ENCODE results near the gene NAB2. TPM values are rescaled to one million over a fixed set of nuclear protein-coding genes. Genes with fewer than 3 reads are reported as not detected.

NAB2 gene
- total and polyA plus RNA-seq, 2 donors, result 32.7 to 33.7 TPM

GRCh38 chr12:57133916-57134315, 45.0 kb downstream of the NAB2 start:
- H3K36me3 ChIP-seq (ENCODE audit: control insufficient read depth in 2 of 2, insufficient read depth in 2 of 2, low read length in 1 of 2), result no peaks in the 10 kb centered on the region
- 92% methylated on average over 6 of the region's 6 CpGs for WGBS
- no peak for DNase-seq (ENCODE audit: low read depth in 6 of 9, low spot score in 9 of 9)
- no peaks in the 10 kb centered on the region for H3K9me3 ChIP-seq (ENCODE audit: control insufficient read depth in 2 of 2, insufficient read depth in 1 of 2, low read length in 1 of 2)
- no peak overlapping the region for H3K27ac ChIP-seq (ENCODE audit: low read depth in 1 of 2, low read length in 1 of 2)
- no peak overlapping the region for H3K4me3 ChIP-seq (ENCODE audit: low read length in 2 of 2)
- H3K4me1 ChIP-seq (ENCODE audit: control insufficient read depth in 2 of 2, insufficient read depth in 2 of 2, low read length in 2 of 2), result peaks cover under 1 to 5% of the 10 kb centered on the region in 2 donors
- peaks cover 20 to 51% of the 10 kb centered on the region in 2 donors for H3K27me3 ChIP-seq (ENCODE audit: control insufficient read depth in 2 of 2, insufficient read depth in 1 of 2, low read length in 1 of 2)

GRCh38 chr12:57134949-57135348, 46.0 kb downstream of the NAB2 start:
- Histone ChIP-seq H3K27ac (ENCODE audit: low read depth in 1 of 2, low read length in 1 of 2) (no peak overlapping the region), H3K9me3 (ENCODE audit: control insufficient read depth in 2 of 2, insufficient read depth in 1 of 2, low read length in 1 of 2) (no peaks in the 10 kb centered on the region), H3K4me3 (ENCODE audit: low read length in 2 of 2) (no peak overlapping the region), H3K36me3 (ENCODE audit: control insufficient read depth in 2 of 2, insufficient read depth in 2 of 2, low read length in 1 of 2) (no peaks in the 10 kb centered on the region), H3K27me3 (ENCODE audit: control insufficient read depth in 2 of 2, insufficient read depth in 1 of 2, low read length in 1 of 2) (peaks cover 10 to 41% of the 10 kb centered on the region in 2 donors), H3K4me1 (ENCODE audit: control insufficient read depth in 2 of 2, insufficient read depth in 2 of 2, low read length in 2 of 2) (no peaks in the 10 kb centered on the region)
- DNase-seq (ENCODE audit: low read depth in 6 of 9, low spot score in 9 of 9), result no peak
- 96% methylated on average over 9 of the region's 9 CpGs for WGBS

GRCh38 chr12:57135527-57136326, 46.8 kb downstream of the NAB2 start:
- no peaks in the 10 kb centered on the region for H3K4me1 ChIP-seq (ENCODE audit: control insufficient read depth in 2 of 2, insufficient read depth in 2 of 2, low read length in 2 of 2)
- no peaks in the 10 kb centered on the region for H3K9me3 ChIP-seq (ENCODE audit: control insufficient read depth in 2 of 2, insufficient read depth in 1 of 2, low read length in 1 of 2)
- no peak for DNase-seq (ENCODE audit: low read depth in 6 of 9, low spot score in 9 of 9)
- peaks cover 2 to 33% of the 10 kb centered on the region in 2 donors for H3K27me3 ChIP-seq (ENCODE audit: control insufficient read depth in 2 of 2, insufficient read depth in 1 of 2, low read length in 1 of 2)
- H3K4me3 ChIP-seq (ENCODE audit: low read length in 2 of 2), result no peak overlapping the region
- H3K27ac ChIP-seq (ENCODE audit: low read depth in 1 of 2, low read length in 1 of 2), result no peak overlapping the region
- no peaks in the 10 kb centered on the region for H3K36me3 ChIP-seq (ENCODE audit: control insufficient read depth in 2 of 2, insufficient read depth in 2 of 2, low read length in 1 of 2)
- 89% methylated on average over 18 of the region's 18 CpGs for WGBS

GRCh38 chr12:57138526-57139272, 49.8 kb downstream of the NAB2 start:
- H3K36me3 ChIP-seq (ENCODE audit: control insufficient read depth in 2 of 2, insufficient read depth in 2 of 2, low read length in 1 of 2), result no peaks in the 10 kb centered on the region
- DNase-seq (ENCODE audit: low read depth in 6 of 9, low spot score in 9 of 9), result no peak
- H3K9me3 ChIP-seq (ENCODE audit: control insufficient read depth in 2 of 2, insufficient read depth in 1 of 2, low read length in 1 of 2), result no peaks in the 10 kb centered on the region
- H3K4me3 ChIP-seq (ENCODE audit: low read length in 2 of 2), result no peak overlapping the region
- H3K4me1 ChIP-seq (ENCODE audit: control insufficient read depth in 2 of 2, insufficient read depth in 2 of 2, low read length in 2 of 2), result peaks cover 10 to 15% of the 10 kb centered on the region in 2 donors
- 94% methylated on average over 13 of the region's 13 CpGs for whole genome bisulfite sequencing
- H3K27ac ChIP-seq (ENCODE audit: low read depth in 1 of 2, low read length in 1 of 2), result no peak overlapping the region
- peaks cover 0 to 5% of the 10 kb centered on the region in 2 donors for H3K27me3 ChIP-seq (ENCODE audit: control insufficient read depth in 2 of 2, insufficient read depth in 1 of 2, low read length in 1 of 2)

- H3K27me3 ChIP-seq (ENCODE audit: control insufficient read depth in 2 of 2, insufficient read depth in 1 of 2, low read length in 1 of 2), result no peaks in the 10 kb centered on the region
- no peak overlapping the region for H3K4me3 ChIP-seq (ENCODE audit: low read length in 2 of 2)
- peak overlapping the region in 1 of 2 donors; percentile 20 for H3K27ac ChIP-seq (ENCODE audit: low read depth in 1 of 2, low read length in 1 of 2)
- no peaks in the 10 kb centered on the region for H3K9me3 ChIP-seq (ENCODE audit: control insufficient read depth in 2 of 2, insufficient read depth in 1 of 2, low read length in 1 of 2)
- DNase-seq (ENCODE audit: low read depth in 6 of 9, low spot score in 9 of 9), result no peak
- H3K4me1 ChIP-seq (ENCODE audit: control insufficient read depth in 2 of 2, insufficient read depth in 2 of 2, low read length in 2 of 2), result peaks cover 10 to 18% of the 10 kb centered on the region in 2 donors
- 96% methylated on average over 6 of the region's 6 CpGs for WGBS
- peaks cover 0 to 2% of the 10 kb centered on the region in 2 donors for H3K36me3 ChIP-seq (ENCODE audit: control insufficient read depth in 2 of 2, insufficient read depth in 2 of 2, low read length in 1 of 2)
Observed at GRCh38 chr12:57139796-57140649, 51.1 kb downstream of the NAB2 start.

GRCh38 chr12:57141249-57141648, 52.3 kb downstream of the NAB2 start:
- H3K4me1 ChIP-seq (ENCODE audit: control insufficient read depth in 2 of 2, insufficient read depth in 2 of 2, low read length in 2 of 2), result peaks cover 10 to 18% of the 10 kb centered on the region in 2 donors
- H3K27me3 ChIP-seq (ENCODE audit: control insufficient read depth in 2 of 2, insufficient read depth in 1 of 2, low read length in 1 of 2), result no peaks in the 10 kb centered on the region
- no peak for DNase-seq (ENCODE audit: low read depth in 6 of 9, low spot score in 9 of 9)
- H3K36me3 ChIP-seq (ENCODE audit: control insufficient read depth in 2 of 2, insufficient read depth in 2 of 2, low read length in 1 of 2), result peaks cover 0 to 4% of the 10 kb centered on the region in 2 donors
- WGBS, result 97% methylated on average over 8 of the region's 8 CpGs
- H3K4me3 ChIP-seq (ENCODE audit: low read length in 2 of 2), result no peak overlapping the region
- H3K27ac ChIP-seq (ENCODE audit: low read depth in 1 of 2, low read length in 1 of 2), result no peak overlapping the region
- H3K9me3 ChIP-seq (ENCODE audit: control insufficient read depth in 2 of 2, insufficient read depth in 1 of 2, low read length in 1 of 2), result no peaks in the 10 kb centered on the region

GRCh38 chr12:57142121-57142520, 53.2 kb downstream of the NAB2 start:
- H3K9me3 ChIP-seq (ENCODE audit: control insufficient read depth in 2 of 2, insufficient read depth in 1 of 2, low read length in 1 of 2), result no peaks in the 10 kb centered on the region
- H3K36me3 ChIP-seq (ENCODE audit: control insufficient read depth in 2 of 2, insufficient read depth in 2 of 2, low read length in 1 of 2), result peaks cover 0 to 4% of the 10 kb centered on the region in 2 donors
- no peak overlapping the region for H3K27ac ChIP-seq (ENCODE audit: low read depth in 1 of 2, low read length in 1 of 2)
- 97% methylated on average over 9 of the region's 9 CpGs for WGBS
- H3K4me3 ChIP-seq (ENCODE audit: low read length in 2 of 2), result no peak overlapping the region
- H3K4me1 ChIP-seq (ENCODE audit: control insufficient read depth in 2 of 2, insufficient read depth in 2 of 2, low read length in 2 of 2), result peaks cover 10 to 18% of the 10 kb centered on the region in 2 donors
- H3K27me3 ChIP-seq (ENCODE audit: control insufficient read depth in 2 of 2, insufficient read depth in 1 of 2, low read length in 1 of 2), result no peaks in the 10 kb centered on the region
- no peak for DNase-seq (ENCODE audit: low read depth in 6 of 9, low spot score in 9 of 9)

GRCh38 chr12:57142727-57143126, 53.8 kb downstream of the NAB2 start:
- Histone ChIP-seq H3K27ac (ENCODE audit: low read depth in 1 of 2, low read length in 1 of 2) (no peak overlapping the region), H3K9me3 (ENCODE audit: control insufficient read depth in 2 of 2, insufficient read depth in 1 of 2, low read length in 1 of 2) (no peaks in the 10 kb centered on the region), H3K27me3 (ENCODE audit: control insufficient read depth in 2 of 2, insufficient read depth in 1 of 2, low read length in 1 of 2) (peaks cover 0 to 2% of the 10 kb centered on the region in 2 donors), H3K4me3 (ENCODE audit: low read length in 2 of 2) (no peak overlapping the region), H3K4me1 (ENCODE audit: control insufficient read depth in 2 of 2, insufficient read depth in 2 of 2, low read length in 2 of 2) (peaks cover 10 to 18% of the 10 kb centered on the region in 2 donors), H3K36me3 (ENCODE audit: control insufficient read depth in 2 of 2, insufficient read depth in 2 of 2, low read length in 1 of 2) (peaks cover 0 to 4% of the 10 kb centered on the region in 2 donors)
- DNase-seq (ENCODE audit: low read depth in 6 of 9, low spot score in 9 of 9), result no peak
- WGBS, result 97% methylated on average over 7 of the region's 7 CpGs
